GM19463 (cell line): ENCODE measurements around the gene CFAP221.
A peak's percentile ranks its signal among the peaks of the same experiment; 100 is the strongest.

Experiments used
- ATAC-seq: cut with Tn5 transposase; IDR thresholded peaks from one replicate; pipeline ENCODE4 v1.9.1; 2021; ENCODE audit warnings: mild to moderate bottlenecking, moderate library complexity; ENCODE audit not compliant: unreplicated experiment

Gene CFAP221

DNA sequence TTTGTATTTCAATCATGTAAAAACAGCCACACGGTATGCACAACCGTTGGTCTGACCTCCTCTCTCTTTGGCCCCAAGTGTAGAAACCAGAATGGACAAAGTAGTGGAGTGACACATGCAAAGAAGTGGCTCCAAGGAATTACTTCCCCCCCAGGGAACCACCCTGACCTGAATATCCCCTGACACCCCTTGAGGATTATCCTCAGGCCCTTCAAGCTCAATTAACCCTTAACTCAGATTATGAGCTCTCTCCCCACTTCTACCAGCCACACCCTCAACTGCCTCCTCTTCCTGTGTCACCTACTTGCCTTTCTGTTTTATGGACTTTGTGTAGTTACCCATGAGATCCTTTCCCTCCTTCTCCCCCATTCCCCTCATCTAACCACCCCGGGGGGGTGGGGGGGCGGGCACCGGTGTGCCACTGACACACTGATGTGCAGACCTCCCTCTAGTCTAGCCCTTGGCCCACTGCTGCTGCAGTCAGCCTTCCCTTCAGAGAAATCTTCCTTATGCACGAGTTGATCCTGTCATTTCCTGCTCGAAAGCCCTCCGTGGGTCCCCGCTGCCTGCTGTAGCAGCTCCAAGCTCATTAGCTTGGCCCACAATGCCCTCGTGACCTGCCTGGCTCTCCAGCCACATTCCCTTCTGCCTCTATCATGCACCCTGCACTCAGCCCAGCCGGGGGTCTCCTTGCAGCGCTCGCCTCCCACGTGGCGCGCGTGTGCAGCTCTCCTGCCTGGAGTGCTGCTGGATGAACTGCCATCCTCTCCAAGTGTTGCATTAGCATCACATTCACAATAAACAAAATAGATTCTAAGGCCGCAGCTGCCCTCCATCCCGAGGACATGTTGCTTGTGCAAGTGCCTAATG lies 94.7 kb downstream of the CFAP221 start:
- no peak for ATAC-seq

DNA sequence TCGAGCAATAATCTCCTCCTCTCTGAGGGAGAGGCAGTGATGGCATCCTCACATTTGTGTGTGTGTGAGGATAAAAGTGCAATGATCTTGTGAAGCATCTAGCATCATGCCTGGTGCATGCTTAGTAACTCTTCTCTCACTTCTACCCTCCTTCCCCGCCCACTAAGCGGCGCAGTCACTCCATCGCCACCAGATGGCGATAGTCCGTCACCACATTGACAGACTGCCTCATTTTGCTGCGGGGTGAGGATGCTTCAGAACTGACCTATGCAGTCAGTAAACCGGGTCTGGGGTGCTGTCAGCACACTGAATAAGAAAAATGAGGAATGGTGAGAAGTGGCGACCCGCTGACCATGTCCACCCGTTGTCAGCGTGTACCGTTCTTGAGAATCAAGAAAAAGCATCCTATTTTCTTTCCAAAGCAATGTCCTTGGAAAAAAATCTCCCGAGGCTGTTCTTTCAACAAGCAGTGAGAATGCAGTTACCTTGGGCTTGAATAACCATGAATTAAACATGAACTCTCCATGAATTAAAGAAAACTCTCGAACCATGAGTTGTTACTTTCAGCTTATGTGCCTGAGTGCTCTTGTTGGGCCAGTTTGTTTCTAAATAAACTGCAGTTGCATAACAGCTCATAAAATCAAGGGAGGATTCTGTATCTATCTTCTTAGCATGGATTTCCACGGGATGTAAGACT lies 97.5 kb downstream of the CFAP221 start:
- peak; percentile 98 for ATAC-seq

DNA sequence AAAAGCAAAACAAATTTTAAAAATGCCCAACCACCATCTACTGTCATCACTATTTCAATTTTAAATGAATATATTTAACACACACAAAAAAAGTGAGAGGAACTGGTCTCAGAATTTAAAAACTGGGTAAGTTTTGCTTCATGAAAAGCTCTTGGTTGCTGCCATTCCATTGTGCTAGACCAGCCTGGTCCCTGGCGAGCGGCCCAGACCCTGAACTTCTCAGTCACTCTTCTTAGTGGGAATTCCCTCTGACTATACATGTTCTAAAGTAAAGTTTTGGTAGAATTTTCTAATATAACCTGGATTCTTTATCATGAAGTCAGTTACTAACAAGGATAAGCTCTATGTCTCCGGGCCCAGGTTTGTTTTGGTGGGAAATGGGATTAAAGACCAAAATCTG lies 99.9 kb downstream of the CFAP221 start:
- no peak for ATAC-seq

DNA sequence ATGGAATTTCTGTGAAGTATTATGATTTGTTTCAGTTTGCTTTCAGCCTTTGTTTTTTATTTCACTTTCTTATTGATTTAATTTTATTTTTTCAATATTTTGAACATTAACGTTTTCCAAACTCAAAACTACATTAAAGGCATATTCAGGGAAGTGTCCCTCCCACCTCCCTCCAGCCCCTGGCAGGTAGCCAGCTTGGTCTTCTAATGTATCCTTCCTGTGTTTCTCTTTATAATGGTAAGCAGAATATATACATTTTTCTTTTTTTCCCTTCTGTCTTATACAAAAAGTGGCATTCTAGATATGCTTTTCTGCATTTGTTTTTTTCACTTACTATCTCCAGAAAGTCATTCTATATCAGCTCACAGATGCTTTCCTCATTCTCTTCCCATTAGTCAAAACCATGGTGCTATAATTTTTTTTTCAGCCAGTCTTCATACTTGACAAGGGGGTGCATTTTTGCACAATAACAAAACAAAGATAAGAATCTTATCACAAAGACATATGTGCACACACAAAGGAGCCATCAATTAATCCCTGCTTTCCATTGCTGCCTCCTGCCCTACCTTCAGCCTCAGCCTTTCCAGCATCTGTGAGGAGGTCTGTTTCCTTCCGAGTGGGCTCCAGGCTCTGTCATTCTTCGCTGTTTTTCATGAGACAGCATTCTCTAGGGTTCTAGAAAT lies 101.1 kb downstream of the CFAP221 start:
- ATAC-seq: no peak

DNA sequence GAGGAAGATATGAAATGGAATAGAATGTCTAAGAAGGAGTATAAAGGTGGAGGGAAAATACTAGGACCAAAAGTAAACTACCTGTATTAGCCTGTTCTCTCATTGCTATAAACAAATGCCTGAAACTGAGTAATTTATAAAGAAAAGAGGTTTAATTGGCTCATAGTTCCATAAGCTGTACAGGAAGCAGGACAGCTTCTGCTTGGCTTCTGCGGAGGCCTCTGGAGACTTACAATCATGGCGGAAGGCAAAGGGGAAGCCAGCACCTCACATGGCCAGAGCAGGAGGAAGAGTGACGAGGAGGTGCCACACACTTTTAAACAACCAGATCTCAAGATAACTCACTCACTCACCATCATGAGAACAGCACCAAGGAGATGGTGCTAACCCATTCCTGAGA lies 101.9 kb downstream of the CFAP221 start:
- ATAC-seq: no peak

DNA sequence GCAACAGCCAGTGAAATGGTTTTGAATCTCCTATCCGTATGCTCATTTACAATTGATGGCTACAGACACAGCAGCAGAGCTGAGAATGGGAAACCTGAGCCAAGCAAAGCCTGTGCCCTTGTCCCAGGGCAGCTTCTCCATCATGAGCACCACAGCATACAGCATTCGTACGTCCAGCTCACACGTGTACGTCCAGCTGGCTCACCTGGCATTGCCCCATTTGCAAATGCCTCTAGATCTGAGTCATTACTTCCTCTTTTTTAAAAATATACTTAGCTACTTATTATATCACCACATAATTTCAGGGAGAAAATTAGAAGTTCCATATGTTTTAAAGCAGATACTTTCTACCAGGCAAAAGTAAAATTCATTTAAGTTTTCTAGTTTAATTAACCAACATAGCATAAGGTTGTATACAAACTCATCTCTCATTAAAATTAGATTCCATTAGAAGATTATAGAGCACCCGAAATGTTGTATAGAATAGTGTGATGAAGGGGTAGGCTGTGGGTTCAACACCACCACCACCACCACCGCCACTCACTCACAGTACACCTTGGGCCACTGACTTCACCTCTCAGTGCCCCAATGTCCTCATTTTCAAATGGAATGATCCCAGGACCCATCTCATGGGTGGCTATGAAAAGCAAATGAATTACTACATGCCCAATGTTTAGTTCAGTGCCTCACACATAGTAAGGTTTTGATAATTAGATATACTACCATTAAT lies 103.4 kb downstream of the CFAP221 start:
- peak; percentile 99 for ATAC-seq

DNA sequence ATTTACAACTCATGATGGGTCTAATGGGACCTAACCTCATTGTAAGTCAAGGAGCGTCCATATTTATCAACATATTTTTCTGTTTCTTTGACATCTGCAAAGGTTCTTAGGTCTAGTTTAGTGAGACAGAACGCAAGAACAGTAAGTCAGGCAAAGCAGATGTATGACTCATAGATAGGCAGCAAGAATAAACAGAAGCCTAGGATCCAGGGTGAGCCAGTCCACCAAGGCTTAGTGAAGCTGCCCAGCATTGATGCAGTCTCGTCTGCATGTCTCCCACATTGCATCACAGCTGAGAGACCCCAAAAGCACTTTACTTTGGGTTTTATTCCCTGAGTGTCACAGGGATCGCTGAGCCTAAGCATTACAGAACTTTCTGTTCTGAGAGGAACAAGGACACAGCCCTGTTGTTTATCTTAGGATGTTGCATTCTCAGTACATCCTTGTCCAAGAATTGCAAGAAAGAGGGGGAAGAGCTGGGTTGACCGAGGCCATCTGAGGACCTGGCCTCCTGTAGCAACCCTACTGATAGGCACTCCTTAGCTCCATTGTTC lies 105.2 kb downstream of the CFAP221 start:
- ATAC-seq: no peak

DNA sequence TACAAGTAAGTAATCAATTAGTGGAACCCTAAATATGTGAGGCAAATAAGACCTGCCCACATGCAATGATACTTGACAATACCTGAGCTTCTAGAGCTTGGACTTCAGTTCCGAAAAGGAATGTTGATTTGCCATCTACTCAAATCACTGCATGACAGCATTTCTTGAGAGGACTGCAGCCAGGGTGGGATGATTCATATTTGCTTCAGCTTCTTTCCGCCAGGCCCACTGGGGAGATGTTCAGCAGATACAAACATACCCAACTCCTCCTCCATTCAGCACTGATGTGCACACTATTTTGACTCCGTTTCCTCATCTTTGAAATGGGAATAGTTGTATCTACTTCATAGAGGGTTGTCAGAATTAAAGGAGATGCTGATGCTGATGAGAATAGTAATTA lies 106.0 kb downstream of the CFAP221 start:
- ATAC-seq: no peak

DNA sequence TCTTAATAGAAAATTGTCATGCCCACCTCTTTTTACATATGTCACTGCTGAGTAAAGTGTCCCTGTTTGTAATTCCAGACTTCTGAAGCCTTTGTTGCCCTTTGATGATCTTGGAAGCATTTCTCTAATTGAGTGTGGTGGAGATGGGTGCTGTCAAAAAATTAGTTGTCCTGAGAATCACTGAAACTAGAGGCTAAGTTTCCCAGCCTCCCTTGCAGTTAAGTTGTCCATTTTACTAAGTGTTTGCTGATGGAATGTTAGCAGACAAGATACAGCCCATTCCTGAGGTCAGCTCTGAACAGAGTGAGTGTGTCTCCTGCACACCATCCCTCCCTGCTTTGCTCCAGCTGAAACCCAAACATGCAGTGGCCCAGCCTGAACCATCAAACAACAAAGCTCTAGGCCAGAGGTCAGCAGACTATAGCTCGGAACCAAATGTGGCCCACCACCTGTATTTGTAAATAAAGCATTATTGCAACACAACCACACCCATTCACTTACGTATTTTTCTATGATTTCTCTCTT lies 106.7 kb downstream of the CFAP221 start:
- no peak for ATAC-seq

DNA sequence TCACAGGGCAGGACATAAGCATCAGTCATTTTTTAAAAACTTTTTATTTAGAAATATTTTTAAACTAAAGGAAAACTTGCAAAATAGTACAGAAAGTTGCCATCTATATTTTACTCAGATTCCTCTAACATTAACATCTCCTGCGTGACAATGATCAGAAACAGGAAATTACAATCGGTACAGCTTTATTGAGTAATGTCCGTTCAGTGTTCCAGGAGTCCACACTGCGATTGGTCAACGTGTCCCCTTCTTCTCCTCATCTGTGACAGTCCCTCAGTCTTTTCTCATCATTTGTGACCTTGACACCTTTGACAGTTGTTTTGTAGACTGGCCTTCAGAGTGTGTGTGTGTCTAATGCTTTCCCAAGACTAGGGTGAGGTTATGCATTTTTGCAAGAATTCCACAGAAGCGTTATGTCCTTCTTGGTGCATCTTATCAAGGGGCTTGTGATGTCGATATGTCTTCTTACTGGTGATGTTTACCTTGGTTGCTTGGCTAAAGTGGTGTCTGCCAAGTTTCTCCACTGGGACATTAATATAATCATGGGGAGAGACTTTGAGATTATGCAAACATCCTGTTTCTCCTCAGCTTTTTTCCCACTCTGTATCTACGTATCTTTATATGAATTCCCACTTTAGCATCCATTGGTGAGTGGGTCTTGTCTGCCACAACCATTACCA lies 113.4 kb downstream of the CFAP221 start:
- ATAC-seq: no peak

DNA sequence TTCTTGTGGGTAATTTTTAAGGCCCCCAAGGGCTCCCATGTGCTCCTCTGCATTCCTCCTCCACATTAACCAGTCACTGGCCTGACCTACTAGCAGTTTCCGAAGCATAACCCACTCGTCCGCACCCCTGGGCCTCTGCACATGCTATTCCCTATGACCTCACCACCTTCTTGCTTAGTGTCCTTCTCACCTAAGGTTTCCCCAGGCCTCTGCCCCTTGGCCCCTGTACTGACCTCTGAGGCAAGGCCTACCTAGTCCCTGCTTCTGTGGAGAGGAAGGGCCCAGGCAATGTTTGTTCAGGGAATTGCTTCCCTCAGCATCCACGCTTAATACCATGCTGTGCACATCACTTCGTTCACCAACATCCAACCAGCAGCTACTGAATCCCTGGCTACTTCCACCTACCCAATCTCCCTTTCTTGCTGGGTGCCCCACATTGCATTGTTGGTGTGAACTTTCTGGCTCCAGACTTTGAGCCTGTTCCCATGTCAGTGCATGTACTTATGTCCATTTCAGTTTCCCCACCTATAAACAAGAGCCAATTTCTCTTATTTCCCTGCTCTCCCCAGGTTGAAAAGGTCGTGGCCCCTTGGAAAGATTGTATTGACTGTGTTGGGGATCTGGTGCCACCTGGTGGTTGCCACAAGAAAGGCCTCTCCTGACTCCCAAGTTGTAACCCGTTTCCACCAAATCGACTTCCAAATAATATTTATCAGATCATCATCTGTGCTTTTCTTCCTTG lies 115.5 kb downstream of the CFAP221 start:
- ATAC-seq: no peak

DNA sequence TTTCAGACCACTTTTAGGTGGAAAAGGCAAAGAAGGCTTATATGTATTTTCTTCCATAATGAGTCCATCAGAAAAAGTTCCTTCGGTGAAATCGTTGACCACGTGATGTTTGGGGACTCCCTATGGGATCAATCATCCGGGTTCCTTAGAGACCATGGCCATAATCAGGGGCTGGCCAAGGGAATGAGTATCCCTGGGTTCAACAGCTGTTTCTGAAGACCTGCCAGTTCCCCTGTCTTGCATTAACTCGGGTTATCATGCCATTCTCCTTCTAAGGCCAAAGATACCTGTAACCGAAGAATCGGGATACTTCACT lies 116.1 kb downstream of the CFAP221 start:
- no peak for ATAC-seq

DNA sequence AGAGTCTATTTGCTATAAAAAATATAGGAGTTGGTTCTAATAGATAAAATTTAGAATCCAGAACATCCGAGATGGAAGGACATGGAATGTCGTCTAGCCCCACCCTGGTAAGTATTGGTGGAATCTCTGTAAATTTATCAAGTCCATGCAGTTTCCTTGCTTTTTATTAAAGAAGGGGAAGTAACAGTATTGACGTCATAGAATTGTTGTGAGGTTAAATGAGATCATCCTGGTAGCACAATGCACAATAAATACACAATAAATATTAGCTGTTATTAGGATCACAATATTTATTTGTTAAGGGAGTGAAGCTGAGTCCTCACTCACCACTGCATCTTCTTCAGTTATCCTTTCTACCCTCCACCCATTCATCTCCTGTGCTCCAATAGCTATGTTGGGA lies 118.0 kb downstream of the CFAP221 start:
- ATAC-seq: no peak

DNA sequence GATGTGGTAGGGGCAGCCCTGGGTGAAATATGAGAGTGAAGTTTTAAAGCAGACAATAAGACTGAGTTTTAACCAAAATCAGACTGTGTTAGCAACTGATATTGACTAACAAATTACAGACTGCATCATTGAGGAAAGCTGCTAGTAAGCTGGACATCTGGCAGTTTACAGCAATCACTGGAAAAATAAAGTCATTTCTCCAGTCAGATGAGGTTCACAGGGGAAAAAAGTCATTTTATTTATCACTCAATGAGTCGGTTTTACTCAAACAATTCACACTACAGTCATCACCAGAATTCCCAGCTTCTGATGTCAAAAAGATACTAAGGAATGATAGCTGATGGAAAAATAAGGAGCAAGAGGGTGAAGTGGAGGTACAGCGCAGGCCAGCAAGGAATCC lies 124.3 kb downstream of the CFAP221 start:
- ATAC-seq: no peak

DNA sequence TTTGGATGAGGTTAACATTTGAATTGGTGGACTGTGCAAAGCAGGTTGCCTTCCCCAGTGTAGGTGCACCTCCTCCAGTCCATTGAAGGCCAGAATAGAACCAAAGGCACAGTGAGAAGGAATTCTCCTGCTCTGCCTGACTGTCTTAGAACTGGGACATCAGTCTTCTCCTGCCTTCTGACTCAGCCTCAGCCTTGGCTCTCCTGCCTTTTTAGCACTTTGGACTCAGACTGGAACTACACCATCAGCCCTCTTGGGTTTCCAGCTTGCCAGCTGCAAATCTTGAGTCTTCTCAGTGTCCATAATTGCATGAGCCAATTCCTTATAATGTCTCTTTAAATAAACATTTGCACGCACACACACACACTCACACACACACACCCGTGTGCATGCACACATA lies 126.8 kb downstream of the CFAP221 start:
- no peak for ATAC-seq

DNA sequence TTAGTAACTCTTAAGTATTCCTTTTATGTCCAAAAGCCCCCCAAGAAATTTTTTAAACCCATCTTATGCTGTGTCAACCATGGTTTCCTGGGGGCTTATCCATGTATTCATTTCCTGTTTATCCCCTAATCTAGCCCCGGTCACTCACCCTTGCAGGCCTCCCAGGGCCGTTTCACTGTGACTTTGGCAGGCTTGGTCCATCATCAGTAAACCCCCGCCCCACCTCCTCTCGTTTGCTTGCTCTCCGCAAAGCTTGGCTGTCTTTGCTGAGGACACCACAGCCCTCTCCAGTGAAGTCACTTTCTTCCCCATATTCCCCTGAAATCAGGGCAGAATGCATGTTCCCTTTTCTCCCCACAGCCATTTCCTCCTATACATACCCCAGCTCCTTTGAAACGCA lies 127.5 kb downstream of the CFAP221 start:
- ATAC-seq: no peak

DNA sequence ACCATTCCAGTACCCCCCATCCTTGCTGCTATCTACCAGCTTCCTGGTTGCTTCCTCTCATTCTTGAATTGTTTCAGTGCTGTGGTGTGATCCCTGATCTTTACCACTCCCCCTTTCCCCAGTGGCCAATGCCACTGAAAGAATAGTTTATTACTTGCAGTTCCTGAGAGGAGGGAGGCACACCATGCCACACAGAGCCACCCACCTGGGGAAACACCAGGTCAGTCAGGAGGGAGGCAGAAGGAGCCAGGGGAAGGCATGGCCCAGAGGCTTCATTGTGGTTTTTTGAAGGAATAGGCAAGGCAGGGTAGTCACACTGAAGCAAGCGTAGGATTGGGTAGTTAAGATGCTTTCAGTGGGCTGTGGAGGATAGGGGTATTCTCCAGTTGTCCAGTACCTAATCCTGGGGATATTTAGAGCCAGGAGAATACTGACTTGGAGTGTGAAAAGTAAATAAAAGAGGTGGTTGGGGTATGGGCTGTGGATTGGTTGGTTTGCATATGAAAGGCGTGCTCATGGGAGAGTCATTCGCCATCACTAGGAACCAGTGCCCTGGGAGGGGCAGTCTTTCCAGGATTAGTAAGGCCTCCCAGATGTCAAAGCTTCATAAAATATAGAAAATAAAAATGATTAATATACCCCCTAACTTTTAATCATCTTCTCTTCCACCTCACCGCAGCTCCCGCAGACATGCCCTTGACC lies 128.1 kb downstream of the CFAP221 start:
- no peak for ATAC-seq

DNA sequence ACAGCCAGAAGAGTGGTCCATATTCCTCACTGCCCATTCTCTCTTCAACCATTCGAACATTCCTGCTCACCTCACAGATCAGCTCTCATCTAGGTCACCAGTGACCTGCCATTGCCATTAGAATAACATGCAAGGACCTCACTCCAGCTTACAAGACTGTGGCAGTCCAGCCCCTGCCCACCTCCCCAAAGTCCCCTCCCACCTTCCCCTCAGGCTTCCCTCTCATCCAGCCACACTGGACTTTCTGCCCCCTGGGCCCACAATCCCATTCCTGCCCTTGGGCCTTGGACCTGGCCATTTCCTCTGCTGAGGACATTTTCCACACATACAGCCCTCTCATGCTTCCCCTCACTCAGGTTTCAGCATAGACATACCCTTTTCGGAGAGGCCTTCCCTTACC lies 129.5 kb downstream of the CFAP221 start:
- no peak for ATAC-seq
